H1 (cell line): ENCODE data around the gene CAMK2B. TPM values are rescaled to one million over a fixed set of nuclear protein-coding genes. Genes with fewer than 3 reads are reported as not detected.

ENCODE experiments used
- GABPA ChIP-seq: IDR thresholded peaks from 2 replicates; pipeline ENCODE4 v1.6.1; 2011; ENCODE audit warnings: mild to moderate bottlenecking, low read length, moderate library complexity, borderline replicate concordance; ENCODE audit not compliant: insufficient read depth
- RBBP5 ChIP-seq: IDR thresholded peaks from 2 replicates; pipeline ENCODE4 v1.7.1; 2012; ENCODE audit warnings: low read depth, mild to moderate bottlenecking, inconsistent platforms, low read length, moderate library complexity, borderline replicate concordance
- polyA plus RNA-seq, 7 experiments: library from polyadenylated mRNA; depleted of rRNA in 3 of 7; stranded (reverse) in 5 of 7; unstranded in 2 of 7; fragments of >200 nt in 5 of 7; fragments of 200-250 nt in 2 of 7; gene quantifications; 1 replicate in 5 of 7; 2 replicates in 1 of 7; 4 replicates in 1 of 7; pipeline versions ENCODE4 v1.2.1 to v1.2.3, GENCODE V29; 2011 to 2013; ENCODE audit warnings: missing spikeins in 2 of 7, mixed read lengths in 2 of 7
- total RNA-seq: library from RNA; stranded (reverse); fragmentation: NEBNext Ultra II Directional; extraction: Animal tissue kit (Norgen Biotek cat#: 25700); gene quantifications from 2 replicates; pipeline ENCODE4 v1.2.1, GENCODE V29; 2021

The CAMK2B gene
- total and polyA plus RNA-seq, 2 of the 8 experiments (the other 6 are each of a cell fraction or from before 2014, with no cell fraction given), result 0.05 to 0.15 TPM

- TF ChIP-seq GABPA (no peak), RBBP5 (no peak)
Measured at GRCh38 chr7:44242091-44242490, 83.3 kb downstream of the CAMK2B start (continued).
